Measurements from ENCODE around the gene SLC2A13. TPM values are rescaled to one million over a fixed set of nuclear protein-coding genes. Genes with fewer than 3 reads are reported as not detected.

Gene SLC2A13
- total and polyA plus RNA-seq, 2 experiments from 2014 or later, result 10.4 to 13.8 TPM

- no peaks in the 10 kb centered on the region for H3K36me3 ChIP-seq
- H3K27ac ChIP-seq, result no peak overlapping the region
- H3K9me3 ChIP-seq (ENCODE audit: low read depth), result no peaks in the 10 kb centered on the region
- no peaks in the 10 kb centered on the region for H3K4me1 ChIP-seq (ENCODE audit: low read depth)
- DNase-seq (ENCODE audit: low read depth in 1 of 2, low spot score in 1 of 2), result no peak
- TF ChIP-seq CTCF (IDR thresholded peaks at IDR 0.05; ENCODE audit: low read depth, low read length), result no peak
- H3K4me3 ChIP-seq, result no peak overlapping the region
- H3K27me3 ChIP-seq, result no peaks in the 10 kb centered on the region
These were observed 219.8 kb downstream of the SLC2A13 start for GRCh38 chr12:39886106-39886505.

- no peaks in the 10 kb centered on the region for H3K4me1 ChIP-seq (ENCODE audit: low read depth)
- no peaks in the 10 kb centered on the region for H3K9me3 ChIP-seq (ENCODE audit: low read depth)
- no peak overlapping the region for H3K27ac ChIP-seq
- DNase-seq (ENCODE audit: low read depth in 1 of 2, low spot score in 1 of 2), result no peak
- TF ChIP-seq CTCF (IDR thresholded peaks at IDR 0.05; ENCODE audit: low read depth, low read length), result no peak
- no peaks in the 10 kb centered on the region for H3K36me3 ChIP-seq
- no peak overlapping the region for H3K4me3 ChIP-seq
- no peaks in the 10 kb centered on the region for H3K27me3 ChIP-seq
These were observed 221.2 kb downstream of the SLC2A13 start for GRCh38 chr12:39884616-39885125.

- no peak for DNase-seq (ENCODE audit: low read depth in 1 of 2, low spot score in 1 of 2)
- TF ChIP-seq CTCF (IDR thresholded peaks at IDR 0.05; ENCODE audit: low read depth, low read length), result no peak
- no peak overlapping the region for H3K27ac ChIP-seq
- H3K27me3 ChIP-seq, result no peaks in the 10 kb centered on the region
- no peaks in the 10 kb centered on the region for H3K36me3 ChIP-seq
- H3K9me3 ChIP-seq (ENCODE audit: low read depth), result no peaks in the 10 kb centered on the region
- H3K4me3 ChIP-seq, result no peak overlapping the region
- no peaks in the 10 kb centered on the region for H3K4me1 ChIP-seq (ENCODE audit: low read depth)
These were observed 222.5 kb downstream of the SLC2A13 start for GRCh38 chr12:39883411-39883810.

GRCh38 chr12:39878753-39879152 lies 227.1 kb downstream of the SLC2A13 start:
- Histone ChIP-seq H3K4me3 (no peak overlapping the region), H3K36me3 (no peaks in the 10 kb centered on the region), H3K9me3 (ENCODE audit: low read depth) (no peaks in the 10 kb centered on the region), H3K27me3 (no peaks in the 10 kb centered on the region), H3K4me1 (ENCODE audit: low read depth) (no peaks in the 10 kb centered on the region), H3K27ac (no peak overlapping the region)
- no peak for DNase-seq (ENCODE audit: low read depth in 1 of 2, low spot score in 1 of 2)
- TF ChIP-seq CTCF (IDR thresholded peaks at IDR 0.05; ENCODE audit: low read depth, low read length), result no peak

GRCh38 chr12:39875721-39876120 lies 230.2 kb downstream of the SLC2A13 start:
- Histone ChIP-seq H3K36me3 (no peaks in the 10 kb centered on the region), H3K9me3 (ENCODE audit: low read depth) (no peaks in the 10 kb centered on the region), H3K4me3 (no peak overlapping the region), H3K27ac (no peak overlapping the region), H3K27me3 (no peaks in the 10 kb centered on the region), H3K4me1 (ENCODE audit: low read depth) (no peaks in the 10 kb centered on the region)
- no peak for TF ChIP-seq CTCF (IDR thresholded peaks at IDR 0.05; ENCODE audit: low read depth, low read length)
- DNase-seq (ENCODE audit: low read depth in 1 of 2, low spot score in 1 of 2), result no peak

GRCh38 chr12:39874785-39875184 lies 231.1 kb downstream of the SLC2A13 start:
- no peak for TF ChIP-seq CTCF (IDR thresholded peaks at IDR 0.05; ENCODE audit: low read depth, low read length)
- DNase-seq (ENCODE audit: low read depth in 1 of 2, low spot score in 1 of 2), result no peak
- H3K9me3 ChIP-seq (ENCODE audit: low read depth), result no peaks in the 10 kb centered on the region
- no peaks in the 10 kb centered on the region for H3K27me3 ChIP-seq
- no peaks in the 10 kb centered on the region for H3K4me1 ChIP-seq (ENCODE audit: low read depth)
- no peak overlapping the region for H3K27ac ChIP-seq
- H3K36me3 ChIP-seq, result no peaks in the 10 kb centered on the region
- H3K4me3 ChIP-seq, result no peak overlapping the region
